ENCODE results near the gene NCAPD2.
"Not testable (repeated sequence)": the region's sequence is repeated elsewhere in the genome, so short reads cannot be mapped to it uniquely, and the experiment has no call there.

The NCAPD2 gene

DNA sequence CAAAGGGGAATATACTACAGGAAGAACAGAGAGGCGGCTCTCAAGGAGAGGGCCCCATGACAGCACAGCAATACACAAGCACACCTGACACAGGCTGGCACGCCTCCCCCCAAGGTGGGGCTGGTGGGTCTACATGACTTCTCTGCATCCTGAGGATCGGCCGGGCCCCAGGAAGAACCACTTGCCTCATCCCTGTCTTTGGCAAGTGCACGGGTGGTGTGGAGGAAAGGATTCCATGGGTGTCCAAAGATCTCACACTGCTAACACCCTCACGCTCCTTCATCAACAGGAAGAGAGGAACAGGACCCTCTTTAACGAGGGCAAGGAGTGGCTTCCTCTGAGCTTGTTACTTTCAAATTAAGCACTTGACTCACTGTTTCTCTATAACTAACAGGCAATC, 30.7 kb upstream of the NCAPD2 start:
- Mint-ChIP-seq H3K27ac (no peak overlapping the region), H3K36me3 (ENCODE audit: low read depth) (peaks cover 25% of the 10 kb centered on the region), H3K27me3 (ENCODE audit: low read depth, poor library complexity) (peaks cover 17% of the 10 kb centered on the region), H3K4me1 (no peaks in the 10 kb centered on the region), H3K9me3 (no peaks in the 10 kb centered on the region), H3K4me3 (no peak overlapping the region)
- DNase-seq, result no peak
- TF ChIP-seq, protein P1, sequence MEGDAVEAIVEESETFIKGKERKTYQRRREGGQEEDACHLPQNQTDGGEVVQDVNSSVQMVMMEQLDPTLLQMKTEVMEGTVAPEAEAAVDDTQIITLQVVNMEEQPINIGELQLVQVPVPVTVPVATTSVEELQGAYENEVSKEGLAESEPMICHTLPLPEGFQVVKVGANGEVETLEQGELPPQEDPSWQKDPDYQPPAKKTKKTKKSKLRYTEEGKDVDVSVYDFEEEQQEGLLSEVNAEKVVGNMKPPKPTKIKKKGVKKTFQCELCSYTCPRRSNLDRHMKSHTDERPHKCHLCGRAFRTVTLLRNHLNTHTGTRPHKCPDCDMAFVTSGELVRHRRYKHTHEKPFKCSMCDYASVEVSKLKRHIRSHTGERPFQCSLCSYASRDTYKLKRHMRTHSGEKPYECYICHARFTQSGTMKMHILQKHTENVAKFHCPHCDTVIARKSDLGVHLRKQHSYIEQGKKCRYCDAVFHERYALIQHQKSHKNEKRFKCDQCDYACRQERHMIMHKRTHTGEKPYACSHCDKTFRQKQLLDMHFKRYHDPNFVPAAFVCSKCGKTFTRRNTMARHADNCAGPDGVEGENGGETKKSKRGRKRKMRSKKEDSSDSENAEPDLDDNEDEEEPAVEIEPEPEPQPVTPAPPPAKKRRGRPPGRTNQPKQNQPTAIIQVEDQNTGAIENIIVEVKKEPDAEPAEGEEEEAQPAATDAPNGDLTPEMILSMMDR (IDR thresholded peaks at IDR 0.05), result no peak

DNA sequence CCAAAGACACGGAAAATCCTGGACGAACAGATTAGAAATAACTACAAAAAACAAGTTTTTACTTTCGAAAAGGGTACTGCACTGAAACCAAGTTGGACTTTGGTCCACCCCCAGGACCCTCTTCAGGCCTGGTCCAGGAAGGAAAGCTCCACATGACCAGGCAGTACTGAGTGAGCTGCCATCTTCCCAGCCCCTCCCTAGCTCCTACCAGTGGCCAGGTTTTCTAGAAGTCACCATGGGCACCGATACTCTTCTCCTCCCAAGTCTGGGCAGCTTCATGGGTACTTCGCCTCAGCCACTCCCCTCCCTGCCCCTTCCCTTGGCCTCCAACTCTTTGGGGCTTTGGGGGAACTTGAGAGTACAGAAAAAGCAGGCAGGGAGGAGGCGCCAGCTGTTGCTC, 30.0 kb upstream of the NCAPD2 start:
- H3K9me3 Mint-ChIP-seq, result no peaks in the 10 kb centered on the region
- peaks cover under 1% of the 10 kb centered on the region for H3K4me1 Mint-ChIP-seq
- no peak overlapping the region for H3K4me3 Mint-ChIP-seq
- no peak for DNase-seq
- TF ChIP-seq, protein P1 (IDR thresholded peaks at IDR 0.05), result no peak
- no peak overlapping the region for H3K27ac Mint-ChIP-seq
- peaks cover 17% of the 10 kb centered on the region for H3K27me3 Mint-ChIP-seq (ENCODE audit: low read depth, poor library complexity)
- peaks cover 25% of the 10 kb centered on the region for H3K36me3 Mint-ChIP-seq (ENCODE audit: low read depth)

DNA sequence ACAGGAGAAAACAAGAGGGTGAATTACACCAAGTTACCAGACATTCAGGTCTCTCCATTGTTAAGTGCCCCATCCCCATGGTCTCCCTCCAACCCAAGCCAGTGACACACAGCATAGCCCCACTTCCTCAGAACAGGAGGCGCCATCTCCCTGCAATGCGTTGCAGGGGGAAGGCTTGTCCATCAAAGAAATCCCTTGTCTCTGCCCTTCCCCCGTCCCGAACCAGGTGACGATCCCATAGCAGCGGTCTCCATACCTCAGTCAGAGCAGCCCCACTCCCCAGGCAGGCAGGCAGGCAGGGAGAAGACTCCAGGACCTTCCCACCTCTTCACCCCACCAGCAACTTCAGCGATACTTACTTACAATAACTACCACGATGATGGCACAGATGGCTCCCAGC, 29.4 kb upstream of the NCAPD2 start:
- DNase-seq, result no peak
- TF ChIP-seq, protein P1 (IDR thresholded peaks at IDR 0.05), result no peak
- H3K9me3 Mint-ChIP-seq, result no peaks in the 10 kb centered on the region
- H3K27me3 Mint-ChIP-seq (ENCODE audit: low read depth, poor library complexity), result peaks cover 17% of the 10 kb centered on the region
- no peak overlapping the region for H3K4me3 Mint-ChIP-seq
- no peak overlapping the region for H3K27ac Mint-ChIP-seq
- peaks cover 7% of the 10 kb centered on the region for H3K4me1 Mint-ChIP-seq
- peaks cover 20% of the 10 kb centered on the region for H3K36me3 Mint-ChIP-seq (ENCODE audit: low read depth)

DNA sequence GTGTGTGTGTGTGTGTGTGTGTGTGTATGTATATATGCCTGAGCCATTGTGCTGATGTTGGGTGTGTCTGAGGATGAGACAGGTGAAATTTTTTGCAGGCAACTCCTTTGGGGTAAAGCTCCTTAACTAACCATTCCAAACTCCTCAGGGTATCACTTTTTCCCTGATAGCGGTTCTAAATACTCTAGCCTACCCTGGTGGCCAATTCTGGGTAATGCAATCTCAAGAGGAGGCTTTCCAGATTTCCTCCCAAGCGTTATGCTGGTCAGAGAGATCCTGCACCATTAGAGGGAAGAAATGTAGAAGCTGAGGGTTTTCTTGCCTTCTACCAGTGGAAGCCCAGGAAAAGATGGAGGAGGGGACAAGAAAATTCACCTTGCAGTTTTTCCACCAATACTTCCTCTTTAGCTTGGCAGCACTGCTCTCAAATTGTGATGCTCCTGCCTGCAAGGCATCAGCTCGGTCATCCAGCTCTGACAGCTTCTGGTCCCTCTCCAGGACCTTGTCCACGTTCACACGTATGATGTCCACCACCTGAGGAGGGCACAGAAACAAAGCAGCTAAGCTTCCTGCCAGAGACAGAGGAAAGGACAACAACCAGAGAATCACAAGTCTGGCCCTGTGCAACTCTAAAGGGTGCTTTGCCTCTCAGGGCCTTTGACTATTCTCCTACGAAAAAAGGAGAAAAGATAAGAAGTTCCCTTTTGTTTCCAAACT, 28.3 kb upstream of the NCAPD2 start:
- DNase-seq, result peak; percentile 56
- H3K36me3 Mint-ChIP-seq (ENCODE audit: low read depth), result peaks cover 20% of the 10 kb centered on the region
- TF ChIP-seq, protein P1 (IDR thresholded peaks at IDR 0.05), result peak; percentile 72
- peaks cover 17% of the 10 kb centered on the region for H3K27me3 Mint-ChIP-seq (ENCODE audit: low read depth, poor library complexity)
- H3K4me3 Mint-ChIP-seq, result no peak overlapping the region
- peaks cover 12% of the 10 kb centered on the region for H3K4me1 Mint-ChIP-seq
- no peak overlapping the region for H3K27ac Mint-ChIP-seq
- H3K9me3 Mint-ChIP-seq, result no peaks in the 10 kb centered on the region

DNA sequence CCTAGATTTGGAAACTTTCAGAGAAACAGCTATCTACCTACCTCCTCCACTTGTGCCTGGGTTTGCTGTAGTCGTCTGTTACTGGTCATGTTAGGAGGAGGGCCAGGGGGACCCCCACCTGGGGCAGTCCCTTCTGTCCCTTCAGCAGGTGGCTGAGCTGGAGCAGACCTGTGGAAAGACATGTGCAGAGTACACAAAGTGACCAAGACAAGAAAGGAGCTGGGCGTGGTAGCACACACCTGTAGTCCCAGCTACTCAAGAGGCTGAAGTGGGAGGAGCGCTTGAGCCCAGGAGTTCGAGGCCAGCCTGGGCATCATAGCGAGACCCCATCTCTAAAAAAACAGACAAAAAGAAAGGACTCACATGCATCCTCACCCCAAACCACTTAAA, 27.7 kb upstream of the NCAPD2 start:
- TF ChIP-seq, protein P1 (IDR thresholded peaks at IDR 0.05), result no peak
- Mint-ChIP-seq H3K4me1 (peaks cover 15% of the 10 kb centered on the region), H3K27me3 (ENCODE audit: low read depth, poor library complexity) (peaks cover 17% of the 10 kb centered on the region), H3K36me3 (ENCODE audit: low read depth) (peaks cover 20% of the 10 kb centered on the region), H3K9me3 (no peaks in the 10 kb centered on the region), H3K27ac (no peak overlapping the region), H3K4me3 (no peak overlapping the region)
- DNase-seq, result no peak

DNA sequence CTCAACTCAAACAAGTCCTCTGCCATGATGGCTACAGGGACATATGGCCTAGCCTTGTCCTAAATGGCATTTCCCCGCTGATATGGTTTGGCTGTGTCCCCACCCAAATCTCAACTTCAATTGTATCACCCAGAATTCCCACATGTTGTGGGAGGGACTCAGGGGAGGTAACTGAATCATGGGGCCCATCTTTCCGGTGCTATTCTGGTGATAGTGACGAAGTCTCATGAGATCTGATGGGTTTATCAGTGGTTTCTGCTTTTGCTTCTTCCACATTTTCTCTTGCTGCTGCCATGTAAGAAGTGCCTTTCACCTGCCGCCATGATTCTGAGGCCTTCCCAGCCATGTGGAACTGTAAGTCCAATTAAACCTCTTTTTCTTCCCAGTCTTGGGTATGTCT, 27.2 kb upstream of the NCAPD2 start:
- Mint-ChIP-seq H3K36me3 (ENCODE audit: low read depth) (peaks cover 20% of the 10 kb centered on the region), H3K4me1 (peaks cover 19% of the 10 kb centered on the region), H3K27me3 (ENCODE audit: low read depth, poor library complexity) (peaks cover 17% of the 10 kb centered on the region)
- H3K27ac Mint-ChIP-seq, H3K4me3 Mint-ChIP-seq, H3K9me3 Mint-ChIP-seq, DNase-seq: not testable (repeated sequence)

DNA sequence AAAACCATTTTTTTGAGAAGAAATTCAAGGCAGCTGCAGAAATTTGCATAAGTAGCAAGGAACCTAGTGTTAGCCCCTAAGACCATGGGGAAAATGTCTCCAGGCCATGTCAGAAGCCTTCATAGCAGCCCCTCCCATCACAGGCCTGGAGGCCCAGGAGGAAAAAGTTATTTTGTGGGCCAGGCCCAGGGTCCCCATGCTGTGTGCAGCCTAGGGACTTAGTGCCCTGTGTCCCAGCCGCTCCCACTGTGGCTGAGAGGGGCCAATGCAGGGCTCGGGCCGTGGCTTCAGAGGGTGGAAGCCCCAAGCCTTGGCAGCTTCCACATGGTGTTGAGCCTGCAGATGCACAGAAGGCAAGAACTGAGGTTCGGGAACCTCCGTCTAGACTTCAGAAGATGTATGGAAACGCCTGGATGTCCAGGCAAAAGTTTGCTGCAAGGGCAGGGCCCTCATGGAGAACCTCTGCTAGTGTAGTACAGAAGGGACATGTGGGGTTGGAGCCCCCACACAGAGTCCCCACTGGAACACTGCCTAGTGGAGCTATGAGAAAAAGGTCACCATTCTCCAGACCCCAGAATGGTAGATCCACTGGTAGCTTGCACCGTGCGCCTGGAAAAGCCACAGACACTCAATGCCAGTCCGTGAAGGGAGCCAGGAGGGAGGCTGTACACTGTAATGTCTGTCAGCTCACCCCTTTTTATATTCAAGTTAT, 26.2 kb upstream of the NCAPD2 start:
- H3K27ac Mint-ChIP-seq, H3K4me3 Mint-ChIP-seq, H3K9me3 Mint-ChIP-seq, DNase-seq: not testable (repeated sequence)
- Mint-ChIP-seq H3K4me1 (peaks cover 19% of the 10 kb centered on the region), H3K36me3 (ENCODE audit: low read depth) (peaks cover 15% of the 10 kb centered on the region), H3K27me3 (ENCODE audit: low read depth, poor library complexity) (peaks cover 24% of the 10 kb centered on the region)

Measured in nephron progenitor cell (in vitro differentiated cells).